K562 (cell line): Measurements from ENCODE around the gene COL11A2. TPM values are rescaled to one million over a fixed set of nuclear protein-coding genes. Genes with fewer than 3 reads are reported as not detected.

Experiments used
- ATF7 ChIP-seq: fragments of 450-650 bp; IDR thresholded peaks from 2 replicates; pipeline ENCODE4 v1.7.1; 2014; ENCODE audit warnings: mild to moderate bottlenecking, moderate library complexity
- CBX3 ChIP-seq, 2 experiments: IDR thresholded peaks; 1 replicate in 1 of 2; 2 replicates in 1 of 2; pipeline ENCODE4 v1.6.1; 2012; ENCODE audit warnings: inconsistent platforms in 2 of 2, low read length in 2 of 2, borderline replicate concordance in 1 of 2, control low read depth in 1 of 2
- CSDE1 ChIP-seq, 2 experiments: fragments of 450-650 bp; IDR thresholded peaks; 2 replicates each; pipeline ENCODE4 v1.6.1; 2016; ENCODE audit warnings: mild to moderate bottlenecking in 1 of 2
- DPF2 ChIP-seq: fragments of 450-650 bp; IDR thresholded peaks from 2 replicates; pipeline ENCODE4 v1.6.1; 2016
- FOXJ3 ChIP-seq: sonication (generic); formaldehyde crosslinking; IDR thresholded peaks from 2 replicates; pipeline ENCODE4 v1.4.0; 2020; ENCODE audit warnings: mild to moderate bottlenecking, missing genetic modification reagents
- HNRNPL ChIP-seq: fragments of 200-400 bp; formaldehyde crosslinking; IDR thresholded peaks from 2 replicates; pipeline ENCODE4 v1.6.1; 2017; ENCODE audit warnings: low read depth, mild to moderate bottlenecking, low read length
- KDM2B ChIP-seq: fragments of 250-450 bp; sonication (Bioruptor Pico); IDR thresholded peaks from 2 replicates; pipeline ENCODE4 v1.8.0; 2021; ENCODE audit warnings: mild to moderate bottlenecking, moderate library complexity
- KDM5B ChIP-seq: fragments of 200-600 bp; sonication (generic); IDR thresholded peaks from 2 replicates; pipeline ENCODE4 v1.6.1; 2012; ENCODE audit warnings: low read depth, mild to moderate bottlenecking, moderate library complexity, low read length, control low read depth, inconsistent platforms; ENCODE audit not compliant: insufficient replicate concordance
- MBD1 ChIP-seq: fragments of 250-450 bp; sonication (Bioruptor Pico); IDR thresholded peaks from 2 replicates; pipeline ENCODE4 v1.8.0; 2022; ENCODE audit warnings: inconsistent platforms
- MECOM ChIP-seq: fragments of 250-450 bp; sonication (Bioruptor Pico); IDR thresholded peaks from 2 replicates; pipeline ENCODE4 v1.8.0; 2022; ENCODE audit warnings: inconsistent platforms
- MLX ChIP-seq, 2 experiments: fragments of 450-650 bp in 1 of 2; sonication (generic) in 1 of 2; formaldehyde crosslinking; conservative IDR thresholded peaks; 2 replicates each; pipeline versions ENCODE4 v1.4.0 to v1.8.1; 2020 to 2022; ENCODE audit warnings: mild to moderate bottlenecking in 1 of 2, missing genetic modification reagents in 1 of 2
- MXD1 ChIP-seq: fragments of 250-450 bp; sonication (Bioruptor Pico); IDR thresholded peaks from 2 replicates; pipeline ENCODE4 v1.8.0; 2021; ENCODE audit warnings: borderline replicate concordance, mild to moderate bottlenecking, moderate library complexity; ENCODE audit not compliant: poor library complexity, severe bottlenecking
- NELFE ChIP-seq: IDR thresholded peaks from 2 replicates; pipeline ENCODE4 v1.6.1; 2011; ENCODE audit warnings: mild to moderate bottlenecking; ENCODE audit not compliant: insufficient read depth, insufficient read length
- NRF1 ChIP-seq, 2 experiments: fragments of 450-650 bp; IDR thresholded peaks in 1 of 2; conservative IDR thresholded peaks in 1 of 2; 2 replicates each; pipeline ENCODE4 v1.6.1; 2014; ENCODE audit warnings: mild to moderate bottlenecking in 2 of 2
- PML ChIP-seq: IDR thresholded peaks from 2 replicates; pipeline ENCODE4 v1.6.1; 2012; ENCODE audit warnings: low read length, inconsistent platforms
- POLR2B ChIP-seq: fragments of 450-650 bp; IDR thresholded peaks from 2 replicates; pipeline ENCODE4 v1.6.1; 2018; ENCODE audit warnings: low read depth; ENCODE audit not compliant: partially characterized antibody
- POLR2G ChIP-seq: fragments of 200-400 bp; formaldehyde crosslinking; IDR thresholded peaks from 2 replicates; pipeline ENCODE4 v1.6.1; 2017; ENCODE audit warnings: low read depth, mild to moderate bottlenecking, antibody characterized with exemption, low read length, moderate library complexity
- RBM14 ChIP-seq: fragments of 200-400 bp; formaldehyde crosslinking; IDR thresholded peaks from 2 replicates; pipeline ENCODE4 v1.6.1; 2018; ENCODE audit warnings: low read depth, mild to moderate bottlenecking, low read length, moderate library complexity, borderline replicate concordance; ENCODE audit not compliant: insufficient read depth
- SRSF1 ChIP-seq: fragments of 200-400 bp; formaldehyde crosslinking; IDR thresholded peaks from 2 replicates; pipeline ENCODE4 v1.6.1; 2017; ENCODE audit warnings: mild to moderate bottlenecking, low read depth, low read length, moderate library complexity
- THAP12 ChIP-seq: fragments of 250-450 bp; sonication (Bioruptor Pico); IDR thresholded peaks from 2 replicates; pipeline ENCODE4 v1.9.0; 2021; ENCODE audit warnings: mild to moderate bottlenecking, inconsistent platforms
- U2AF1 ChIP-seq: fragments of 200-400 bp; formaldehyde crosslinking; optimal IDR thresholded peaks from 2 replicates; pipeline ENCODE3; 2017; ENCODE audit warnings: mild to moderate bottlenecking, low read depth, low read length, moderate library complexity
- ZC3H8 ChIP-seq: fragments of 450-650 bp; IDR thresholded peaks from 2 replicates; pipeline ENCODE4 v1.6.1; 2017
- ZNF197 ChIP-seq: fragments of 200-800 bp; sonication (Bioruptor generic); IDR thresholded peaks from 2 replicates; pipeline ENCODE4 v1.6.1; 2016; ENCODE audit warnings: low read depth, missing genetic modification characterization, missing compliant biosample characterization
- polyA plus RNA-seq, 8 experiments: library from polyadenylated mRNA; depleted of rRNA in 4 of 8; stranded (reverse) in 5 of 8; unstranded in 3 of 8; fragments of >200 nt; fragmentation: Nextera tagmentation in 2 of 8; fragmentation: Illumina TruSeq in 1 of 8; extraction: Ambion mirVana in 2 of 8; extraction: Trizol in 1 of 8; gene quantifications; 2 replicates each; pipeline versions ENCODE4 v1.2.1 to v1.2.3, GENCODE V29; 2011 to 2014; ENCODE audit warnings: inconsistent platforms in 1 of 8, missing spikeins in 1 of 8
- total RNA-seq, 7 experiments: library from RNA; depleted of rRNA in 6 of 7; stranded (reverse); fragments of >200 nt in 6 of 7; fragmentation: Illumina TruSeq in 2 of 7; extraction: Trizol in 2 of 7; gene quantifications; 2 replicates each; pipeline versions ENCODE4 v1.2.1 to v1.2.3, GENCODE V29; 2011 to 2021; ENCODE audit warnings: low replicate concordance in 1 of 7

Gene COL11A2
- total and polyA plus RNA-seq, 9 of the 15 experiments (the other 6 are each of a cell fraction or from before 2014, with no cell fraction given), result 0.04 to 0.35 (median 0.09) TPM; not detected in 1

GRCh38 chr6:33204415-33205190, 12.3 kb upstream of the COL11A2 start, which contains the start of gene HSD17B8 (continued):
- TF ChIP-seq THAP12 (peak; percentile 50; the same call in 1 of the 2 replicates), MXD1 (no peak), KDM2B (CRISPR knock-in tag) (no peak), HNRNPL (peak; percentile 56; the same call in 1 of the 2 replicates), CBX3 (IDR thresholded peaks at IDR 0.05; ENCODE audit: borderline replicate concordance in 1 of 2, low read length in 2 of 2) (0 out of 3 replicates have a peak, but pooled peaks of 1 of the 2 experiments have one; percentile 8), U2AF1 (peak; percentile 41), ZNF197 (no peak), MECOM (no peak), ZC3H8 (no peak), NELFE (no peak), FOXJ3 (no peak), MBD1 (CRISPR knock-in tag) (no peak), POLR2G (peak; percentile 93), KDM5B (peak; percentile 81), CSDE1 (IDR thresholded peaks at IDR 0.05) (no peak), DPF2 (no peak), MLX (CRISPR knock-in tag; conservative IDR thresholded peaks at IDR 0.05) (0 out of 4 replicates have a peak, but pooled peaks have one; percentile 10 to 56), ATF7 (0 out of 2 replicates have a peak, but pooled peaks have one; percentile 22), POLR2B (peak; percentile 86), RBM14 (0 out of 2 replicates have a peak, but pooled peaks have one; percentile 56), NRF1 (conservative IDR thresholded peaks at IDR 0.05 in 1 of 2, IDR thresholded peaks at IDR 0.05 in 1 of 2) (peak; percentile 85 to 86), SRSF1 (no peak), PML (peak; percentile 54)
